NAMALWA (cell line): ENCODE measurements around the gene GCNA.
"Not testable (repeated sequence)": the region's sequence is repeated elsewhere in the genome, so short reads cannot be mapped to it uniquely, and the experiment has no call there.

ENCODE experiments used
- DNase-seq: peaks from one replicate; pipeline ENCODE4 v3.0.0-alpha.2; 2015; ENCODE audit warnings: low spot score

GCNA gene

GRCh38 chrX:71578253-71579135 is at the start of gene GCNA:
TSS of gene GCNA (plus strand) at chrX:71578437. CDS start at chrX:71580822, 2,385 bp downstream.
- no peak for DNase-seq

DNA sequence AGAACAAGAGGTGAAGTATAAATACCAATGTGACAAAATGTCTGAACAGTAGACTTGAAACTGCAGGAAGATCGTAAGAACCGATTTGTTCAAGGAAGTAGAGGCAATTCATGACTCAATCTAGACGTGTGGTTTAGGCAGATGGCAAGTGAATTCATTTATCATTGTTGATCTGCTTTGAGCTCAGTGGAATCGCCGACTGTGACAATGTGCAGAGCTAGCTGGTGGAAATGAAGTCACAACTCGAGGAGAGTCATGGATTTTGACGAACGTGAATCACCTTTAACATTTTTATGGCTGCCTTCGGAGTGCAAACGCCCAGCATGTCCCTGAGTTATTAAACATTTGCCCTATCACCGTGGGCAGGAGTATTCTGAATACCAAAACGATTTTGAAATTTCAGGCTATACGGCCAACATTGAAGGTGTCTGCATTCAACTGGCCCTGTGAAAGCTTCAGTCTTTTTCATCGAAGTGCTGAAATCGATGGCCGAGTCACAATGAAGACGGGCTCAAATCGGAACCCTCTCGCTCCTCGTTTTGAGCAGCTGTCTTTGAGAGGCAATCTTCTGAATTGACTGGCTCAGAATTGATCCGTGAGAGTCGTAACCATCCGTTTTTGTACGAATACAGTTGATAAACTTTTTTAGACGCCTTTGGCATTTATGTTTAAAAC is 46.0 kb upstream of the GCNA start:
- peak; percentile 70 for DNase-seq

GRCh38 chrX:71532753-71533425 is 45.3 kb upstream of the GCNA start, which contains the start of gene OGT:
TSS of gene OGT (plus strand) at chrX:71533104. CDS start at chrX:71533300, 196 bp downstream.
- peak; percentile 96 for DNase-seq

DNA sequence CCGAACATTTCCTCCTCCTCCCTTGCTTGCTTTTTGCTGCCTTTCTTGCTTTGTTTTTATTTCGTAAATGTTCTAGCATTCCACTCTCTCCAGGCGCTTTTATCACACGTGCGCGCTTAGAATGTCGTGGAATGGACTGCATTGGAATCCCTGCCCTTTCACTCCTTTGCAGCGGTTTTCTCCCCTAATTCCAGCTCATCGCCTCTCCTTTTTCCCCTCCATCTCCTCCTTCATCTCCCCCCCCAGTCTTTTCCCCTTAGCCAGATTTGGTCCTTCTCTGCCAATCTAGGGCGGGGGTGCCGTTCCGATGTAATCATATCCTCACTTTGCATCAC is 44.8 kb upstream of the GCNA start:
- no peak for DNase-seq

GRCh38 chrX:71533851-71534561 is 44.2 kb upstream of the GCNA start:
- DNase-seq: peak; percentile 55

DNA sequence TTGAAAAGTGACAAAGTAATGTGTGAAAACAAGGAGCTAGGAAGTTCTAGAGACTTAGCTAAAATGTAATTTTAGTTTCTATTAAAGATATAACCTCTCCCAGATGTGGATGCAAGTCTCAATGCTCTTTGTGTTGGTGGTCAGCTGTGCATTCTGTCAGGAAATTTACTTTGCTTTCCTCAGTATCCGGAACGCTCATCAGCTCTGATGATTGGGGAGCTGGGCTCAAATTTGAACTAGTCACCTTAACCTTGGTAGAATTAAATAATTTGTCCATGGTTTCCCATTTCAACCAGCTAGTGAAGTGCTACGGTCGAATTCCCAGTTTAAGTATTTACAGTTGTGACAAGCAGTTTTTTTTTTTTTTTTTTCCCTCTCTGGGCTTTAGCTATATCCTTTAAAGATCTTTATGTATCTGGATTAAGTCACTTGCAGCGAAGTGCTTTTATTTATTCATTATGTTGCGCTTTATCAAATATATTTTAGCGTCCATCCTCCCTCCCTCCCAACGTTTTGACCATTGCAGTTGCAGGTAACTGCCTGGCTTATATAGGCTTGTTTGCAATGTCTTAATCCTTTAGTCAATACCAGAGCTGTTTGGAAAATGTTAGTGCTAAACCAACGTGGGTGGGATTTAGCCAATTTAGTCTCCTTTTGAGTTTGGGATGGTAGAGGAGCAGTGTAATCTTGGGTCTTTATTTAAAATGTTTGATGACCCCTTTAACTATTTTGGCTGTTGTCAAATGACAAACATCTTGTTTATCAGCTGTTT is 43.3 kb upstream of the GCNA start:
- DNase-seq: no peak

DNA sequence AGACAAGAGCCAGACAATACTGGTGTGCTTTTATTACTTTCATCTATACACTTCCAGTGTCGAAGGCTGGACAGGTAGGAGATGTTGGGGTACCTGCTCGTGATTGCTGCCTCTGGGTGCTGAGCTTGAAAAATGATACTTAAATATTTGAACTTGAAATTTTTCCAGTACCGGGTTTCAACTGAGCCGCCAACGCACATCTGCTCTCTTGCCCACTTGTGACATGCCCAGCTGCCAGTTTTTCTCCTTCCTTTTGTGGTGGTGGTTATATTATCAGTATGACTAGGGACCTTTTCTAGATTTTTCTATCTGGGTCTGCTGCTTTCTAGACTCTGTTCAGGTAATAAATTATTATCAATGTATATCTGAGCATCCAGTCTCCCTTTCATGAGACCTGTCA is 42.0 kb upstream of the GCNA start:
- DNase-seq: no peak

DNA sequence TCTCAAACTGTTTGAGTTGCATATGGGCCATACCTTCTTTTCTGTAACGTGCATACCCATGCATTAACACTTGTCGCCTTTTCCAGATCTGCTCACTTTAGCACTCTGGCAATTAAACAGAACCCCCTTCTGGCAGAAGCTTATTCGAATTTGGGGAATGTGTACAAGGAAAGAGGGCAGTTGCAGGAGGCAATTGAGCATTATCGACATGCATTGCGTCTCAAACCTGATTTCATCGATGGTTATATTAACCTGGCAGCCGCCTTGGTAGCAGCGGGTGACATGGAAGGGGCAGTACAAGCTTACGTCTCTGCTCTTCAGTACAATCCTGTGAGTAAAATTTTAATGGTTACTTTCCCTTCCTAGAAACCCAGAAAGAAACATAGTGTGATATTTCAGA is 40.5 kb upstream of the GCNA start:
- no peak for DNase-seq

DNA sequence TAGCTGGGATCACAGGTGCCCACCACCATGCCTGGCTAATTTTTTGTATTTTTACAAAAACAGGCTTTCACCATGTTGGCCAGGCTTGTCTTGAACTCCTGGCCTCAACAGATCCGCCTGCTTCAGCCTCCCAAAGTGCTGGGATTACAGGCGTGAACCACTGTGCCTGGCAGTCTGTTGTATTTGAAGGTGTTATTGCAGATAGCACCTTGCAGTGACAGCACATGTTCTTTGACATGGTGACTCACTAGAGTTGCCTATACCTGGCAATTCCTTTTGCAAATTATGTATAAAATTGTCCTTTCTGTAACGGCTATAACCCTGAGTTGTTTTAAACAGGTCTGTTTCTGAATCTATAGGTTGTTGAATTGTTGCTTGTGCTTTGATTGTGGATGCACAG is 37.4 kb upstream of the GCNA start:
- DNase-seq: no peak

DNA sequence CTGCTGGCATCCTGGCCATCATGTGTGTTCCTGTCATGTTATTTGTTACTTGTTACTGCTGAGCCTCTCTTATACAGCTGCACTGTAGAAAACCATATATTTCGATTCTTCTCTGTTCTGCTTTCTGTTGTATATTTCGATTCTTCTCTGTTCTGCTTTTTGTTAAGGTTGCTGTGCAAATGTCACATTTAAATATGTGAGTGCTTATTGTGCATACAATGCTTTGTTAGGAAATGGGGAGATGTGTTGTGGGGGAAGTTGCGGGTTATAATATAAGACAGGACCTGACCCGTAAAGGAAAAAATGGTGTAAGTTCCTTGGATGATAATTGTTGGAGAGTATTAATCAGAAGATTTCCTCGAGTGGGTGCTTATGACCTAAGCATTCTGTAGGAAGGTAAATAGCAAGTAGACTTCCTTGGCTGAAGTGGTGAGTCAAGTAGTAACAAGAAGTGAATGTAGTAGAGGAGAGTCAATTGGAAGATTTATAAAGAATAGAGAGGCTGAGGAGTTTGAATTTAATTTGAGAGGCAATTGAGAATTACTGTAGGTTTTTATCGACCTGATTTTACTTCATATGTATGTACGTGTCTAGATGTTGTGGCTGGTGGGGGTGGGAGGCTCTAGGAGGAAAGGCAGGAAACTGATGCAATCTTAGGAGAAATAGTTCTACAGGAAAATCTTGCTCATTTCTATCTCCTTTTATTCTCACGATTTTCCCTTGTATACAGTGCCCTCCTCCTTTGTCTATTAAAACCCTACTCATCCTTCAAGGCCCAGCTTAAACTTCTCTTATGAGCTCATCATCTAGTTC is 36.8 kb upstream of the GCNA start:
- no peak for DNase-seq

- no peak for DNase-seq
Measured at GRCh38 chrX:71542411-71542810, 35.8 kb upstream of the GCNA start.

DNA sequence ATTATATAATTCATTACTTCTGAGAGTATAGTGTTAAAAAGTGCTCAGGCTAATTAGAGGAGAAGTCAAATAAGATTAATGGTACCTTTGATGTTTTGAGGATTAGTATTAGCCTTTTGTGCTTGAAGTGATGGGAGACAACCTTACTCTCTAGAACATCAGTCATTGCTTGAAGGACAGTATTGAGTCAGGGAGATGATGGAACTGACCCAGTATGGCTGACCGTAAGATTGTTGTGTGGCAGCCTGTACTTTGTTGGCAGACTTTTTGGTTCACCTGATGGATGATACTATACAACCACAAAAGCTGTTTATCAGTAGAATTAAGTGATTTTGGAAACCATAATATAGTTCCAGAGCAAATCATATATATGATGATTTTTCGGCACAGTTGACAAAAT is 35.4 kb upstream of the GCNA start:
- DNase-seq: no peak

GRCh38 chrX:71543316-71543715 is 34.9 kb upstream of the GCNA start:
- DNase-seq: no peak

DNA sequence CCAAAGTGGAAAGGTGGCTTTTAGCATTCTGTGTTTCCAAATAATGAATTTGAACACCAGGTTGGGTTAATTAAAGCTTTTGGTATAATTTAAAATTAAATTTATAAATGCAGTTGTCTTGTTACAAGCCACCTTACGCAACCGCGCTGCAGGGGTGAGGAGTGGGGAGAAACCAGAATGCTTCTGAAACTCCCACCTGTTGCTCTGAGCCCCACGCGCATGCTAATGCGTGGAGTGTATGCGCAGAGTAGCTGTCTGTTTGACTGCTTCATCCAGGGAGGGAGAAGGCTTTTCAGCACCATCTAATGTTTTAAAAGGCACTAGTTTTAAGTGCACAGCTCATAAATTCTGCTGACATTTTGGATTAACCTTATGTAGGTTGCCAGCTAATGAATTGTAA is 32.9 kb upstream of the GCNA start:
- DNase-seq: no peak

- DNase-seq: no peak
Measured at GRCh38 chrX:71546879-71547278, 31.4 kb upstream of the GCNA start.

DNA sequence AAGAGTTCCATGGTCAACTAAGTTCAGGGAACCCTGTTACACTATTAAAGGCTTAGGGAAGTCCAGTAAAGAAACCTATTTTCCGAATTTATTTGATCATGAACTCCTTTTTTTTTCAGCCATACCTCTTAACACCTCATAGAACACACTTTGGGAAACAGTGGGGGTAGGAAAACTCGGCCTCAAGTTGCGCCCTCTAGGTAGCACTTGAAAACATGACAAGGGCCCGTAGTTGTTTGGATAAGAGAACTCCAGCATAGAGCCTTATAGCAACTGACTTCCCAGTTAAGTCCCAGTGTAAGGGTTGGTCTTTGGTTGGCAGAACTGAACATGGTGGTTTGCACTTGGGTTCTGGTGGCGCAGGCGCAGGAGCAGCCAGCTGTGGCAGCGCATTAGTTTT is 30.9 kb upstream of the GCNA start:
- DNase-seq: no peak

DNA sequence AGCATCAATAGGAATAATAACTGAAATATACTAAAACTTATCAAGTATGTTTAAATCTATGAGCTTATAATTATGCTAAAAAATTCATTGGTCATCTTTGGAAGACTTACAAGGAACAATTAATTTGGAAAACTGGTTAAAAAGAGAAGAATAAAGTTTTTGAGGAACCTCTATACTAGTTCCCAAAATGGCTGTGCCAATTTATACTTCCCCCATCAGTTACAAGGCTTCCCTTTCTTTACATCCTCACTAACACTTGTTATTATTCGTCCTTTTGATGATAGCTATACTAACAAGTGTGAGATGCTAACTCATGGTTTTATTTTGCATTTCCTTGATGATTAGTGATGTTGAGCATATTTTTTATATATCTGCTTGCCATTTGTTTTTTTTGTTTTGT is 28.3 kb upstream of the GCNA start:
- no peak for DNase-seq

GRCh38 chrX:71550578-71550977 is 27.7 kb upstream of the GCNA start:
- DNase-seq: no peak

- no peak for DNase-seq
Measured at GRCh38 chrX:71556036-71556435, 22.2 kb upstream of the GCNA start.

GRCh38 chrX:71558920-71559319 is 19.3 kb upstream of the GCNA start:
- no peak for DNase-seq

GRCh38 chrX:71559773-71560172 is 18.5 kb upstream of the GCNA start:
- not testable (repeated sequence) for DNase-seq
